Tibial nerve (tissue), 4 donors: Measurements from ENCODE around the gene SMIM22. TPM values are rescaled to one million over a fixed set of nuclear protein-coding genes. Genes with fewer than 3 reads are reported as not detected.

Source experiments
- DNase-seq, 2 donors: peaks; one replicate each; pipeline ENCODE4 v3.0.0-alpha.2; 2019; ENCODE audit warnings: low spot score in 2 of 2
- H3K27ac ChIP-seq, 4 donors: fragments of 200-600 bp; sonication (generic) in 3 of 4; one replicate each; pipeline ENCODE4 v1.5.1; 2017 to 2019; ENCODE audit warnings: mild to moderate bottlenecking in 1 of 4
- H3K27me3 ChIP-seq, 2 donors: fragments of 200-600 bp; sonication (generic) in 1 of 2; one replicate each; pipeline versions ENCODE4 v1.5.1 to v1.6.0; 2017 to 2019
- H3K36me3 ChIP-seq, 3 donors: fragments of 200-600 bp; sonication (generic); one replicate each; pipeline ENCODE4 v1.5.1; 2018 to 2019
- H3K4me1 ChIP-seq, 4 donors: fragments of 200-600 bp; sonication (generic) in 3 of 4; one replicate each; pipeline ENCODE4 v1.5.1; 2017 to 2019
- H3K4me3 ChIP-seq, 4 donors: fragments of 200-600 bp; sonication (generic) in 3 of 4; one replicate each; pipeline ENCODE4 v1.5.1; 2017 to 2019; ENCODE audit warnings: mild to moderate bottlenecking in 1 of 4, moderate library complexity in 1 of 4
- H3K9me3 ChIP-seq, 4 donors: fragments of 200-600 bp; sonication (generic) in 3 of 4; one replicate each; pipeline ENCODE4 v1.5.1; 2017 to 2019
- EP300 ChIP-seq, 2 donors: sonication (generic); formaldehyde crosslinking; IDR thresholded peaks; one replicate each; pipeline ENCODE4 v1.6.1; 2017; ENCODE audit warnings: antibody characterized with exemption in 2 of 2, mild to moderate bottlenecking in 1 of 2
- POLR2A ChIP-seq, 2 donors: fragments of 450-650 bp; IDR thresholded peaks; one replicate each; pipeline ENCODE4 v1.6.1; 2017; ENCODE audit warnings: antibody characterized with exemption in 2 of 2, mild to moderate bottlenecking in 2 of 2, moderate library complexity in 2 of 2
- WGBS, 2 donors: methylation state at CpG; one replicate each; pipeline ENCODE4 v1.1.5; 2018; 5-methylcytosine and 5-hydroxymethylcytosine counted together
- total RNA-seq, 4 donors: library from RNA; depleted of rRNA; stranded (reverse); fragments of >200 nt; gene quantifications; one replicate each; pipeline ENCODE4 v1.1.0, GENCODE V29; 2016
- TF ChIP-seq, protein P1 (sequence below), 5 experiments: fragments of 200-600 bp in 3 of 5; fragments of 450-650 bp in 2 of 5; sonication (generic) in 3 of 5; IDR thresholded peaks; one replicate each; pipeline ENCODE4 v1.5.1; 2016 to 2019; ENCODE audit warnings: antibody characterized with exemption in 5 of 5, mild to moderate bottlenecking in 3 of 5, moderate library complexity in 2 of 5

SMIM22 gene
- total RNA-seq, 4 donors from 2014 or later, result not detected

DNA sequence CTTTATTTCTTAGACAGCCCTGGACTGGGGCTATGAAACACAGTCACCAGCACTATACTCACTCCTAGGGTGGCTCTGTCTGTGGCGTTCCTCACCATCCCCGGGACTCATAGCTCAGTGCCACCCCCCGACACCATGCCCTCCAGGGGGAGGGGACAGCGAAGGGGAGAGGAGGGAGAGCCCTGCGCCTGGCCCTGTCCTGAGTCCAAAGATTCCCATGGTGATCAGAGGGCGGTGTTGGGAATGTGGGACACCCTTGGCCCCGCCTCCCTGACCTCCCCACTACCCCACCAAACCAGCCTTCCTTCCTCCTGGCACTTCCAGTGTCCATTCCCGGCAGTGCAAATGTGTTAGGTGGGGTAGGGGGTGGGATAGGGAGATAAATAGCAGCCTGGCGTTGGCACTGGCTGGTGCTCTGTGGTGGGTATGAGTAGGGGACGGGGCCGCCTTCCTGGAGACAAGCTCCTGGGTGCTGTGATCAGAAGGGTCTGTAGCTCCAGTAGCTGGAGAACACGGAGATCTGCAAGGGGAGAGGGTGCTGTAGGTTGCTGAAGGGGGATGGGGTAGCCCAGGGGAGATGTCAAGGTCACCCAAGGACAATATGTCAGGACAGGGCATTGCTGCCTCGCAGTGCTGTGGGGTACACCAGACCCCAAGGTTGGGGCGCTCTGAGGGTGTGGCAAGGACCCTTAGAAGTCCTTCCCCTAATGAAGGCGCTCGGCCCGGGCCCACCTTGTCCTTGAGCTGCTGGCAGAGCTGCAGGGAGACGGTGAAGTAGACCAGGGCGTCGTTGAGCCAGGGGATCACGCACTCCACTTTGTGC lies 2.0 kb downstream of the SMIM22 start:
- WGBS, 2 donors, result 86 to 87% methylated on average over 20 to 21 of the region's 21 CpGs
- Histone ChIP-seq H3K4me3 (no peak overlapping the region), H3K27ac (no peak overlapping the region), H3K36me3 (peaks cover 0 to 46% (median 0%) of the 10 kb centered on the region in 3 donors), H3K4me1 (peaks cover 0 to 13% (median 9%) of the 10 kb centered on the region in 4 donors), H3K9me3 (no peaks in the 10 kb centered on the region), H3K27me3 (no peaks in the 10 kb centered on the region)
- no peak for TF ChIP-seq POLR2A (IDR thresholded peaks at IDR 0.05)
- TF ChIP-seq, protein P1, sequence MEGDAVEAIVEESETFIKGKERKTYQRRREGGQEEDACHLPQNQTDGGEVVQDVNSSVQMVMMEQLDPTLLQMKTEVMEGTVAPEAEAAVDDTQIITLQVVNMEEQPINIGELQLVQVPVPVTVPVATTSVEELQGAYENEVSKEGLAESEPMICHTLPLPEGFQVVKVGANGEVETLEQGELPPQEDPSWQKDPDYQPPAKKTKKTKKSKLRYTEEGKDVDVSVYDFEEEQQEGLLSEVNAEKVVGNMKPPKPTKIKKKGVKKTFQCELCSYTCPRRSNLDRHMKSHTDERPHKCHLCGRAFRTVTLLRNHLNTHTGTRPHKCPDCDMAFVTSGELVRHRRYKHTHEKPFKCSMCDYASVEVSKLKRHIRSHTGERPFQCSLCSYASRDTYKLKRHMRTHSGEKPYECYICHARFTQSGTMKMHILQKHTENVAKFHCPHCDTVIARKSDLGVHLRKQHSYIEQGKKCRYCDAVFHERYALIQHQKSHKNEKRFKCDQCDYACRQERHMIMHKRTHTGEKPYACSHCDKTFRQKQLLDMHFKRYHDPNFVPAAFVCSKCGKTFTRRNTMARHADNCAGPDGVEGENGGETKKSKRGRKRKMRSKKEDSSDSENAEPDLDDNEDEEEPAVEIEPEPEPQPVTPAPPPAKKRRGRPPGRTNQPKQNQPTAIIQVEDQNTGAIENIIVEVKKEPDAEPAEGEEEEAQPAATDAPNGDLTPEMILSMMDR (IDR thresholded peaks at IDR 0.05), result no peak
- no peak for TF ChIP-seq EP300 (IDR thresholded peaks at IDR 0.05)
- no peak for DNase-seq

DNA sequence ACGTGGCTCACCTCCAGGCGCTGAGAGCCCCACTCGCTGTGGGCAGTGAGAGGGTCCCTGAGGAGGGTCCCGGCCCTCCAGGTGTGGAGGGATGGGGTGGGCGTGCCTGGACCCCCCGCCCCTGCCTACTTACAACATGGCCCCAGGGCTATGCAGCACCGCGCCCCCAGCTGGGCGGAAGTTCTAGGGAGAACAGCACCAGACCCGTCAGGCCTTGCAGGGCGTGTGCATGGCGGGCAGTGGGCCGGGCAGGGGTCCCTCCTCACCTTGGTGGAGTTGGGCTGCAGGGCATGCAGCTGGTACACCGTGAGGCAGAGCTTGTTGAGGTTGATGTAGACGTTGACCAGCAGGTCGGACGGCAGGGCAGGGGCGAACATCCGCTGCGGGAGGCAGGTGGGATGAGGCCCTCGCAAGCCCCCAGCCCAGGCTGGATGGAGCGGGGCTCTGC lies 2.7 kb downstream of the SMIM22 start:
- no peaks in the 10 kb centered on the region for H3K9me3 ChIP-seq
- peaks cover 0 to 46% (median 0%) of the 10 kb centered on the region in 3 donors for H3K36me3 ChIP-seq
- no peaks in the 10 kb centered on the region for H3K27me3 ChIP-seq
- H3K4me3 ChIP-seq, result no peak overlapping the region
- DNase-seq, result no peak
- 90 to 92% methylated on average over 22 of the region's 22 CpGs for WGBS, 2 donors
- no peak overlapping the region for H3K27ac ChIP-seq
- peaks cover 0 to 13% (median 9%) of the 10 kb centered on the region in 4 donors for H3K4me1 ChIP-seq
- TF ChIP-seq POLR2A (IDR thresholded peaks at IDR 0.05) (no peak), EP300 (IDR thresholded peaks at IDR 0.05) (no peak)
- TF ChIP-seq, protein P1 (IDR thresholded peaks at IDR 0.05), result no peak

DNA sequence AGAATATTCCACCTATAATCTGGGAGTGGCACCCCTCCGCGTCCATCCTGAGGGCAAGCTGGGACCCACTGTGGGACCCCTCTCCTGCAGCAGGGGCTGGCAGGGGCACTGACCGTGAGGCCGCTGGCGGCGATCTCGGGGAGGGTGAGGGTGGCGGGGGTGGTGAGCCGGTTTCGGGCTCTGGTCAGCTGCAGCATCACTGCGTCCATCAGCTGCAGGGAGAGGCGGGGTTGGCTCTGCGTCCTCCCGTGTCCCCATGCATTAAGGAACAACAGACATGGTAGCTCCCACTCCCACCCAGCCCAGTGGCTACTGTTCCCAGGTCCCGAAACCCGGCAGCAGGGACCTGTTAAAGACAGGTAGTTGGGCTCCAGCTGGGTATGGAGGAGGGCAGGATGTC lies 3.3 kb downstream of the SMIM22 start:
- no peak overlapping the region for H3K27ac ChIP-seq
- H3K27me3 ChIP-seq, result no peaks in the 10 kb centered on the region
- WGBS, 2 donors, result 82 to 94% methylated on average over 8 to 9 of the region's 16 CpGs
- no peak overlapping the region for H3K4me3 ChIP-seq
- no peak for TF ChIP-seq EP300 (IDR thresholded peaks at IDR 0.05)
- peaks cover 0 to 17% (median 9%) of the 10 kb centered on the region in 4 donors for H3K4me1 ChIP-seq
- peaks cover 0 to 46% (median 0%) of the 10 kb centered on the region in 3 donors for H3K36me3 ChIP-seq
- DNase-seq, result no peak
- H3K9me3 ChIP-seq, result no peaks in the 10 kb centered on the region

DNA sequence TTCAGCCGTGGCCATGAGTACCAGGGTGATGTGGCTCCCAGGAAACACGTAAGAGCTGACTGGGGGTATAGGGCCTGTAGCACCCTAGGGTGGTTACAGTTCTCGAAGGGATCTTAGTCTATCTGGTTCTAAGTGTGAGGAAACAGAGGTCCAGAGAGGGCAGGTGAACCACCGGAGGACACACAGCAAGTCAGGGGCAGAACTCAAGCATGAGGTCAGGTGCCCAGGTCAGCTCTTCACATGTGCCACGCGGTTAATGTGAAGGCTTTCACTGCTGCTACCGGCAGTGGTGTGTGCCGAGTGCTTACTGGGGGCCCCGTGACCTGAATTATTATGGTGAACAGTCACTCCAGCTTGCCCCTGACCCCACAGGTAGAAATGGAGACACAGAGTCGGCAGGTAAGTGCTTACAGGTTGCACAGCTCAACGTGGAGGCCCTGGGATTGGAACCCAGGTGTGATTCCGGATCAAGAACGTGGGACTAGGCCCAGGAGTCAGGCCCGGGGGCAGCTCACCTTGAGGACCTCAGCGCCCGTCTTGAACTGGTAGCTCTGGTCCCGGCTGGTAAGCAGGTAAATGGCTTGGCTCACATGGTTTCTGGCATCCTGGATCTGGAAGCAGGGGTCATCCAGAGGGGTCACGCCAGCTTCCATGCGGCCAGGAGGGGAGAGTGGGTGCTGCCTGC lies 4.1 kb downstream of the SMIM22 start:
- H3K9me3 ChIP-seq, result no peaks in the 10 kb centered on the region
- no peak overlapping the region for H3K4me3 ChIP-seq
- H3K27ac ChIP-seq, result no peak overlapping the region
- 92% methylated on average over 13 to 18 of the region's 19 CpGs for WGBS, 2 donors
- H3K4me1 ChIP-seq, result peaks cover 0 to 20% (median 9%) of the 10 kb centered on the region in 4 donors
- TF ChIP-seq, protein P1 (IDR thresholded peaks at IDR 0.05), result no peak
- TF ChIP-seq EP300 (IDR thresholded peaks at IDR 0.05), result no peak
- no peak for TF ChIP-seq POLR2A (IDR thresholded peaks at IDR 0.05)
- peaks cover 0 to 50% (median 0%) of the 10 kb centered on the region in 3 donors for H3K36me3 ChIP-seq
- H3K27me3 ChIP-seq, result no peaks in the 10 kb centered on the region
- DNase-seq, result no peak

DNA sequence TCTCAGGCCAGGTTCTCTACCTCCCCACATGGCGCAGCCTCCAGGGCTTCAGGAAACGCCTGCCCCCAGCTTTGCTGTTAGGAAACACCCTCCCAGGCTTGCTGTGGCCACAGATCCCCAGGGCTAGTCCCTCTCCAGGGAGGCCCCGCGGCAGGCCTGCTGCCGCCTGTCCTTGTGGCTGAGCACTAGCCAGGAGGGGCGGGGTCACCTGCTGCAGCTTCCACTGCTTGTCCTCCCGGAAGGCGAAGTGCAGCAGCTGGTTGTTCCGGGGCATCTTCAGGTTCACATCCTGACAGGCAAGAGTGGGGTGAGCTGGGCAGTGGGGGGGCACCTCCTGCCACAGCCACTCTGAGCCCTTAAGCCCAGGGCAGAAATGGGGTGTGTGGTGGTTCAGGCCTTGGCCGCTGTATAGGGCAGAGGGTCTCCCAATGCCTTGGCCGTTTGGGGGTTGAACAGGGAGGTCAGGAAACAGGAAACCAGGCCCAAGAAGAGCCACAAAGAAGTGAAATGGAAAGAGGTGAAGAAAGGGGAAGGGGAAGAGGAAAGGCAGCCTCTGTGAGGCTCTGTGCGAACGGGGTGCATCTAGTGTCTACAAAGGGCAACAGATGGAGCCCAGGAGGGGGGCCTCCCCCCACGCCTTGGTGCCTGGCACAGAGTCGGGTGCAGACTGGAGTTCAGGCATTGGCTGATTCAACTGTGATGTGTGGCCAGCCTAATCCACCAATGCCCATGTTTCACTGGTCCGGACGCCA lies 5.3 kb downstream of the SMIM22 start:
- no peak overlapping the region for H3K4me3 ChIP-seq
- WGBS, 2 donors, result 79 to 80% methylated on average over 16 to 17 of the region's 17 CpGs
- H3K36me3 ChIP-seq, result peaks cover 0 to 60% (median 0%) of the 10 kb centered on the region in 3 donors
- TF ChIP-seq POLR2A (IDR thresholded peaks at IDR 0.05) (no peak), EP300 (IDR thresholded peaks at IDR 0.05) (no peak)
- TF ChIP-seq, protein P1 (IDR thresholded peaks at IDR 0.05), result no peak
- H3K4me1 ChIP-seq, result peaks cover 0 to 20% (median 9%) of the 10 kb centered on the region in 4 donors
- no peaks in the 10 kb centered on the region for H3K27me3 ChIP-seq
- H3K9me3 ChIP-seq, result no peaks in the 10 kb centered on the region
- no peak overlapping the region for H3K27ac ChIP-seq
- no peak for DNase-seq
